Measurements from ENCODE around the gene MSANTD1.

GRCh38 chr4:3229328-3229727, 19.6 kb upstream of the MSANTD1 start:
- TF ChIP-seq CTCF (IDR thresholded peaks at IDR 0.05; ENCODE audit: low read depth, low read length, poor library complexity, severe bottlenecking) (no peak), EZH2phosphoT487 (IDR thresholded peaks at IDR 0.05; ENCODE audit: borderline replicate concordance, low read length) (no peak)
